Natural killer cell treated with Interleukin-12 subunit alpha and Interleukin-12 subunit beta and Interleukin-15 and Interleukin-18, amount 100 ng/mL, for 72 hours (primary cell): ENCODE data around the gene DHX9. TPM values are rescaled to one million over a fixed set of nuclear protein-coding genes. Genes with fewer than 3 reads are reported as not detected.

Source experiments
- ATAC-seq, 2 donors: fragments of 150-1000 bp; cut with Tn5 transposase in 1 of 2; sonication (Bioruptor Pico), chemical (Tn5 transposase) in 1 of 2; 2 replicates each; pipeline ENCODE4 v1.10.0; 2021
- DNase-seq: peaks from one replicate; pipeline ENCODE4 v3.0.0; 2022; ENCODE audit warnings: low spot score
- H3K27ac Mint-ChIP-seq, 2 donors: 1 replicate in 1 of 2; 2 replicates in 1 of 2; pipeline ENCODE4 v1.8.0; 2022; ENCODE audit warnings: mixed read lengths in 2 of 2, mild to moderate bottlenecking in 1 of 2, moderate library complexity in 1 of 2
- H3K27me3 Mint-ChIP-seq, 2 donors: 1 replicate in 1 of 2; 2 replicates in 1 of 2; pipeline ENCODE4 v1.8.0; 2022; ENCODE audit warnings: mixed read lengths in 2 of 2
- H3K36me3 Mint-ChIP-seq: one replicate; pipeline ENCODE4 v1.8.0; 2022; ENCODE audit warnings: mixed read lengths
- H3K4me1 Mint-ChIP-seq, 2 donors: 1 replicate in 1 of 2; 2 replicates in 1 of 2; pipeline ENCODE4 v1.8.0; 2022; ENCODE audit warnings: low read depth in 2 of 2, mixed read lengths in 2 of 2, mild to moderate bottlenecking in 1 of 2
- H3K4me3 Mint-ChIP-seq: one replicate; pipeline ENCODE4 v1.8.0; 2022; ENCODE audit warnings: mixed read lengths
- H3K9me3 Mint-ChIP-seq: 2 replicates; pipeline ENCODE4 v1.8.0; 2022; ENCODE audit warnings: mixed read lengths
- total RNA-seq, 2 donors: library from RNA; stranded (reverse); gene quantifications; one replicate each; pipeline ENCODE4 v1.2.3, GENCODE V29; 2022

Gene DHX9
- total RNA-seq, 2 donors from 2014 or later: 217 to 247 TPM

DNA sequence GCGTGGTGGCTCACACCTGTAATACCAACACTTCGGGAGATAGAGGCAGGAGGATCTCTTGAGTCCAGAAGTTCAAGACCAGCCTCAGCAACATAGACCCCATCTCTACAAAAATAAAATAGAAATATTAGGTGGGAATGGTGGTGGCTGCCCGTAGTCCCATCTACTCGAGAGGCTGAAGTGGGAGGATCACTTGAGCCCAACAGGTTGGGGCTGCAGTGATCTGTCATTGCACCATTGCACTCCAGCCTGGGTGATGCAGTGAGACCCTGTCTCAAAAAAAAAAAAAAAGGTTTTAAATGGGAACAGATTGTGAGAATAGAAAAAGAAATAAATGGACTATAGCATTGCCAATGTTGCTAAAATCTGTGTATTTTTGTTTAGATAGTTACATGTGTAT, 11.2 kb downstream of the DHX9 start:
- DNase-seq (no peak), ATAC-seq (no peak)
- no peaks in the 10 kb centered on the region for H3K9me3 Mint-ChIP-seq
- H3K4me1 Mint-ChIP-seq: peaks cover 29 to 31% of the 10 kb centered on the region in 2 donors
- no peak overlapping the region for H3K4me3 Mint-ChIP-seq
- H3K36me3 Mint-ChIP-seq: peaks cover 39% of the 10 kb centered on the region
- no peak overlapping the region for H3K27ac Mint-ChIP-seq
- H3K27me3 Mint-ChIP-seq: no peaks in the 10 kb centered on the region

- no peak for ATAC-seq
- H3K27ac Mint-ChIP-seq: no peak overlapping the region
- DNase-seq: no peak
- H3K9me3 Mint-ChIP-seq: no peaks in the 10 kb centered on the region
- H3K4me1 Mint-ChIP-seq: peaks cover 23 to 25% of the 10 kb centered on the region in 2 donors
- H3K36me3 Mint-ChIP-seq: peaks cover 35% of the 10 kb centered on the region
- no peaks in the 10 kb centered on the region for H3K27me3 Mint-ChIP-seq
- no peak overlapping the region for H3K4me3 Mint-ChIP-seq
Measured at GRCh38 chr1:182851825-182852224, 12.7 kb downstream of the DHX9 start.

GRCh38 chr1:182855911-182856310, 16.8 kb downstream of the DHX9 start:
- Mint-ChIP-seq H3K9me3 (no peaks in the 10 kb centered on the region), H3K4me1 (peaks cover 0 to 5% of the 10 kb centered on the region in 2 donors), H3K36me3 (peaks cover 28% of the 10 kb centered on the region), H3K27ac (no peak overlapping the region), H3K4me3 (no peak overlapping the region), H3K27me3 (no peaks in the 10 kb centered on the region)
- DNase-seq: no peak
- ATAC-seq: no peak

DNA sequence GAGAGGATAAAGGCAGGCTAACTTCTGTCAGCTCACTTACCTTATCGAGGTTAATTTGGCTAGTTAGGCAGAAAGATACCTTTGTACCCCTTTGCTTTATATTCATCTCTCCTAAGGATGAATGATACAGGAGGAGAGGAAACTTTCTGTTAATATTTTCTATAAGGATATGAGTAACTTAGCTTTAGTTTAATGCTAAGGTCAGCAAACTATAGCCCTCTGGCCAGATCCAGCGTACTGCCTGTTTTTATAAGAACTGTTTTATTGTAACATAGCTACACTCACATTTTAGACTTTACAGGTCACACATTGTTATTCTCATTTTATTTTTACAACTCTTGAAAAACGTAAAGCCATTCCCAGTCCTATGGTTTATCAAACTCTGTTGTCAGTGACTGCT, 18.1 kb downstream of the DHX9 start:
- DNase-seq: no peak
- Mint-ChIP-seq H3K4me3 (no peak overlapping the region), H3K27me3 (no peaks in the 10 kb centered on the region), H3K9me3 (no peaks in the 10 kb centered on the region), H3K36me3 (peaks cover 32% of the 10 kb centered on the region), H3K27ac (no peak overlapping the region), H3K4me1 (peaks cover 0 to 3% of the 10 kb centered on the region in 2 donors)
- ATAC-seq: no peak

GRCh38 chr1:182860658-182861057, 21.5 kb downstream of the DHX9 start:
- Mint-ChIP-seq H3K4me1 (peaks cover 3 to 4% of the 10 kb centered on the region in 2 donors), H3K4me3 (no peak overlapping the region), H3K27me3 (no peaks in the 10 kb centered on the region), H3K9me3 (no peaks in the 10 kb centered on the region), H3K27ac (no peak overlapping the region), H3K36me3 (peaks cover 48% of the 10 kb centered on the region)
- ATAC-seq (no peak), DNase-seq (no peak)

DNA sequence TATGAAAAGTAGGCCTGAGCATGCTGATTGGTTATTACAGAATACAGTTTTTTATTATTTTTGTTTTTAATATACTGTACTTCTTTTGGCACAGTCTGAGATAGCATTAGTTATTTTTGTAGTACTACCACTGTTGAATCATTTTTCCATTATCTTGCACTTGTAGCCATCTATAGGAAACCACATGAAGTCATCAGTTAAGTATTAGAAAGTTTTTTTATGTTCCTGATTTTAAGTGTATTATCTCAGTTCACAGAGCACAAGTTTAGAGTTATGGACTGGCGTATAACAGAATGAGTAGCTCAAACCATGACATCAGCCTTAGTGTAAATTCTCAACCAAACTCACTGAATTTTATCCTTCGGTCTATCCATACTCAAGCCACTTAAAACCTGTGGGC, 22.8 kb downstream of the DHX9 start:
- no peak for ATAC-seq
- Mint-ChIP-seq H3K27me3 (no peaks in the 10 kb centered on the region), H3K4me1 (peaks cover 3 to 6% of the 10 kb centered on the region in 2 donors), H3K27ac (peak overlapping the region in 1 of 2 donors; percentile 43), H3K36me3 (peaks cover 60% of the 10 kb centered on the region), H3K9me3 (no peaks in the 10 kb centered on the region), H3K4me3 (no peak overlapping the region)
- no peak for DNase-seq

DNA sequence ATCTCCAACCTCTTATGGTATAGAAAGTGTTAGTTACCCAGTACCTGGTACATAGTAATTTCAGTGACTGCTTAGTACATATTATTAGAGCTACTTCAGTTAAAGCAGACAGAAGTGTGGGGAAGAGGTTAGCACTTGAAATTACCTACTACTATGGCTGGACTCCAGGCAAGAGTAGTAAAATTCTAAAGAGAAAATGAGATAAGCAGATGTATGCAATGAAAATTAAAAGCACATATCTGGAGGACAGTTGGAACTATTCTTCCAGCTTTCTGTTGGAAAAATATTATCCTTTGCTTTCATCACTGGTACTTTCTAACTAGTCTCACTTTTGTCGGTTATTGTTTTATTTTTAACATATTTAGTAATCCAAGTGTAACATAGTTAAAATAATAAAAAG, 23.7 kb downstream of the DHX9 start:
- no peaks in the 10 kb centered on the region for H3K27me3 Mint-ChIP-seq
- DNase-seq (no peak), ATAC-seq (no peak)
- H3K36me3 Mint-ChIP-seq: peaks cover 67% of the 10 kb centered on the region
- peak overlapping the region in 1 of 2 donors; percentile 43 for H3K27ac Mint-ChIP-seq
- peaks cover 3 to 6% of the 10 kb centered on the region in 2 donors for H3K4me1 Mint-ChIP-seq
- H3K4me3 Mint-ChIP-seq: no peak overlapping the region
- no peaks in the 10 kb centered on the region for H3K9me3 Mint-ChIP-seq

GRCh38 chr1:182863940-182864339, 24.8 kb downstream of the DHX9 start:
- Mint-ChIP-seq H3K9me3 (no peaks in the 10 kb centered on the region), H3K27ac (no peak overlapping the region), H3K27me3 (no peaks in the 10 kb centered on the region), H3K36me3 (peaks cover 58% of the 10 kb centered on the region), H3K4me3 (no peak overlapping the region), H3K4me1 (peaks cover 3 to 6% of the 10 kb centered on the region in 2 donors)
- DNase-seq (no peak), ATAC-seq (no peak)

- Mint-ChIP-seq H3K27me3 (no peaks in the 10 kb centered on the region), H3K36me3 (peaks cover 56% of the 10 kb centered on the region), H3K9me3 (no peaks in the 10 kb centered on the region), H3K27ac (no peak overlapping the region), H3K4me1 (peaks cover 0 to 6% of the 10 kb centered on the region in 2 donors), H3K4me3 (no peak overlapping the region)
- ATAC-seq: no peak
- DNase-seq: no peak
Measured at GRCh38 chr1:182867861-182868260, 28.7 kb downstream of the DHX9 start.

DNA sequence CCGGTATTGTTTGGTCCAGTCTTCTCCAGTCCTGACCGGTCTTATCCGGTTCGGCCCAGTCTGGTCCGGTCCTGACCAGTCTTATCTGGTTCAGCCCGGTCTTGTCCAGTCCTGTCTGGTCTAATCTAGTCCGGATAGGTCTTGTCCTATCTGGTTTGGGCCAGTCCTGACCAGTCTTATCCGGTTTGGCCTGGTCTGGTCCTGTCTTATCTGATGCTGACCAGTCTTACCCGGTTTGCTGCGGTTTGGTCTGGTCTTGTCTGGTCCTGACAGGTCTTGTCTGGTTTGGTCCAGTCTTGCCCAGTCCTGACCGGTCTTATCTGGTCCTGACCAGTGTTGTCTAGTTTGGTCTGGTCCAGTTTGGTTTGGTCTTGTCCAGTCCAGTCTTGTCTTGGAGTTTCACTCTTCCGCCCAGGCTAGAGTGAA, 30.1 kb downstream of the DHX9 start:
- DNase-seq: no peak
- peak; percentile 24 to 28 for ATAC-seq
- Mint-ChIP-seq H3K9me3 (no peaks in the 10 kb centered on the region), H3K4me3 (no peak overlapping the region), H3K27ac (peak overlapping the region in 1 of 2 donors; percentile 61), H3K36me3 (peaks cover 66% of the 10 kb centered on the region), H3K27me3 (no peaks in the 10 kb centered on the region), H3K4me1 (peaks cover 0 to 12% of the 10 kb centered on the region in 2 donors)

DNA sequence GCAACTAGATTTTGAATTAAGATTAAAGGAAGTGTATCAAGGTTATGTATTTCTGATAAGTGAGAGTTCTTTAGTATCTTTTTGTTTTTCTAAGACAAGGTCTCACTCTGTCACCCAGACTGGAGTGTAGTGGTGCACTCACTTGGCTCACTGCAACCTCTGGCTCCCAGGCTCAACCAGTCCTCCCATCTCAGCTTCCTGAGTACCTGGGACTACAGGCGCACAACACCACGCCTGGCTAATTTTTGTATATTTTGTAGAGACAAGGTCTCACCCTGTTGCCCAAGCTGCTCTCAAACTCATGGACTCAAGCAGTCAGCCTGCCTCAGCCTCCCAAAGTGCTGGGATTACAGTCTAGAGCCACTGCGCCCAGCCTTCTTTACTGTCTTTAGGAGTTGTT, 33.7 kb downstream of the DHX9 start:
- Mint-ChIP-seq H3K27me3 (no peaks in the 10 kb centered on the region), H3K4me1 (peaks cover 0 to 15% of the 10 kb centered on the region in 2 donors), H3K9me3 (no peaks in the 10 kb centered on the region), H3K27ac (no peak overlapping the region), H3K36me3 (peaks cover 56% of the 10 kb centered on the region), H3K4me3 (no peak overlapping the region)
- ATAC-seq: no peak
- DNase-seq: no peak

GRCh38 chr1:182875889-182876288, 36.7 kb downstream of the DHX9 start:
- no peak for ATAC-seq
- DNase-seq: no peak
- Mint-ChIP-seq H3K4me3 (no peak overlapping the region), H3K27me3 (no peaks in the 10 kb centered on the region), H3K4me1 (peaks cover 3 to 15% of the 10 kb centered on the region in 2 donors), H3K36me3 (peaks cover 72% of the 10 kb centered on the region), H3K27ac (no peak overlapping the region), H3K9me3 (no peaks in the 10 kb centered on the region)

DNA sequence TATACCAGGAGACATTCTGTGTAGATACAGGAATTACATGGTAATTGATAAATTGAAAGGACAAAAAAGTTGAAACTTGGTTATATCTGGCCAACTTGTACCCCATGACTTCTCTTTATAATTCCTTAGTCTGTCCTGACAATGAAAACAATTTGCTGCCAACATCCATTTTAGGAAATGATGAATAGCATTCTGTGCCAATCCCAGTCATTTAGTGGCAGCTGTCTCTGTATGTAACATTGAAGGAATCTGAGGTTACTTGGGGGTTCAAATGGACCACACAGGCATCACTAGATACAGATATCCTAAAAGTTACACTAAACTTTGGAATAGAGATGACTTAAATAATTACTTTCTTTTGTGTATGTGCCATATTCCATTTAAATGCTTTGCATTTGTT, 38.2 kb downstream of the DHX9 start:
- H3K36me3 Mint-ChIP-seq: peaks cover 78% of the 10 kb centered on the region
- H3K9me3 Mint-ChIP-seq: no peaks in the 10 kb centered on the region
- H3K27ac Mint-ChIP-seq: no peak overlapping the region
- H3K4me3 Mint-ChIP-seq: no peak overlapping the region
- peaks cover 3 to 15% of the 10 kb centered on the region in 2 donors for H3K4me1 Mint-ChIP-seq
- DNase-seq (no peak), ATAC-seq (no peak)
- H3K27me3 Mint-ChIP-seq: no peaks in the 10 kb centered on the region

DNA sequence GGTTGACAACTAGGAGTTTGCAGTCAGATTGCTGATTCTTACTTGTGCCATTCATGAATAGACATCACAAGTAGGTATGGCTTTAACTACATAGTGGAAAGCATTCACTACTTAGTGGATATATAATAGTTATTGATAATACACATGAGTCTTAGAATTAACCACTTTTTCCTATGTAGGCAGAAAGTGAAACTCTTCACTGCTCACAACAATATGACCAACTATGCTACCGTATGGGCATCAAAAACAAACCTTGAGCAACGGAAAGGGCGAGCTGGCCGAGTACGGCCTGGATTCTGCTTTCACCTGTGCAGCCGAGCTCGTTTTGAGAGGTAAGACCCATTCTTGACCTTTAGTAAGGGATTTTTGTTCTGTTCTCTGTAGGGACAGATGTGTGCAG, 38.7 kb downstream of the DHX9 start:
- Mint-ChIP-seq H3K4me3 (no peak overlapping the region), H3K9me3 (no peaks in the 10 kb centered on the region), H3K27me3 (no peaks in the 10 kb centered on the region), H3K36me3 (peaks cover 80% of the 10 kb centered on the region), H3K4me1 (peaks cover 3 to 15% of the 10 kb centered on the region in 2 donors), H3K27ac (no peak overlapping the region)
- no peak for DNase-seq
- ATAC-seq: no peak

DNA sequence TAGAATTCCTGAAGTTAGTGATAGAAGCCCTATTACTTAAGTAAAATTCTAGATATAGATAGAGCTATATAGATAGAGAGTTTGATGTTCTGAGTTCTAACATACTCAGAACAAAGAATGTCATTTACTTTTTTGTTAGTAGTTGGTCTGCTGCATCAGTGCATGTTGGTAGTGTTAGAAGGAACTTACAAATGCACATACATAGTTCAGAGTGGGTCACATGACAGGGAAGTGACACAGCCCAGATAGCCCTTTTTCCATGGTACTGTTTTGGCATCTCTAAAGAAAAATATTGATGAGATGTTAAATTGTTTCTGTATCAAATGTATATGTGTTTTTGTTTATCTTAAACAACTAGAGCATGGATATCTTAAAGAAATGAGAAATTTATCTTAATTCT, 45.7 kb downstream of the DHX9 start:
- no peaks in the 10 kb centered on the region for H3K9me3 Mint-ChIP-seq
- no peaks in the 10 kb centered on the region for H3K27me3 Mint-ChIP-seq
- peaks cover 18 to 25% of the 10 kb centered on the region in 2 donors for H3K4me1 Mint-ChIP-seq
- no peak overlapping the region for H3K4me3 Mint-ChIP-seq
- no peak overlapping the region for H3K27ac Mint-ChIP-seq
- DNase-seq (no peak), ATAC-seq (no peak)
- peaks cover 77% of the 10 kb centered on the region for H3K36me3 Mint-ChIP-seq
